HepG2 (cell line): ENCODE measurements around the gene ATP11A. TPM values are rescaled to one million over a fixed set of nuclear protein-coding genes. Genes with fewer than 3 reads are reported as not detected.

Experiments
- ATAC-seq: fragments of 200-7000 bp; cut with Tn5 transposase; 3 replicates; pipeline ENCODE4 v1.9.1; 2020; ENCODE audit warnings: mild to moderate bottlenecking, moderate library complexity
- BruUV-seq: library from RNA; stranded (reverse); fragments of 400-500 nt; replicated peaks from 2 replicates; lab custom pipeline; 2021; lab: Mats Ljungman, UMichigan
- CTCF ChIA-PET: fragments of 300-600 bp; formaldehyde crosslinking; extraction: SDS; loops from one replicate; lab custom pipeline; 2021; ENCODE audit warnings: low total read pairs, inconsistent platforms, low intra/inter-chr PET ratio; lab: Yijun Ruan, JAX
- POLR2A ChIA-PET: fragments of 350-600 bp; sonication (Branson Sonifier 250); formaldehyde crosslinking; loops from one replicate; lab custom pipeline; 2020; ENCODE audit warnings: antibody characterized with exemption, inconsistent platforms; lab: Yijun Ruan, JAX
- DNase-seq: peaks from one replicate; pipeline ENCODE4 v3.0.0-alpha.2; 2015; ENCODE audit warnings: low spot score
- FAIRE-seq: peaks from 3 replicates; lab custom pipeline; 2011; peaks lifted over from hg19 to GRCh38; lab: Jason Lieb, UNC
- H2AFZ ChIP-seq: one replicate; pipeline ENCODE4 v1.6.1; 2011; ENCODE audit warnings: low read length, inconsistent platforms
- H3K27ac ChIP-seq: fragments of 300-600 bp; 3 replicates; pipeline ENCODE4 v1.8.0; 2011; ENCODE audit warnings: mixed run types, mild to moderate bottlenecking, mixed read lengths, low read length, inconsistent platforms; ENCODE audit not compliant: insufficient read depth; ENCODE audit errors: extremely low read length
- H3K27me3 ChIP-seq, 2 experiments: fragments of 200-600 bp in 1 of 2; 2 replicates in 1 of 2; 3 replicates in 1 of 2; pipeline versions ENCODE4 v1.6.0 to v1.8.0; 2011; ENCODE audit warnings: low read length in 2 of 2, mild to moderate bottlenecking in 2 of 2, moderate library complexity in 2 of 2, inconsistent platforms in 1 of 2; ENCODE audit not compliant: insufficient read depth in 2 of 2, control insufficient read depth in 1 of 2
- H3K36me3 ChIP-seq, 2 experiments: fragments of 200-600 bp in 1 of 2; replicated peaks in 1 of 2; 2 replicates in 1 of 2; 3 replicates in 1 of 2; pipeline versions ENCODE4 v1.5.1 to v1.8.0; 2011; ENCODE audit warnings: low read length in 2 of 2, inconsistent platforms in 1 of 2; ENCODE audit not compliant: insufficient read depth in 2 of 2, control insufficient read depth in 1 of 2
- H3K4me1 ChIP-seq: 2 replicates; pipeline ENCODE4 v1.5.1; 2012; ENCODE audit warnings: low read length, inconsistent platforms; ENCODE audit not compliant: insufficient read depth
- H3K4me2 ChIP-seq: 2 replicates; pipeline ENCODE4 v1.6.0; 2011; ENCODE audit warnings: low read depth, low read length, inconsistent platforms
- H3K4me3 ChIP-seq, 3 experiments: fragments of 200-600 bp in 1 of 3; sonication (generic), shearing (Covaris generic) in 1 of 3; replicated peaks in 1 of 3; 2 replicates each; pipeline ENCODE4 v1.5.1; 2011 to 2016; ENCODE audit warnings: low read length in 3 of 3, inconsistent platforms in 2 of 3, low read depth in 2 of 3, mild to moderate bottlenecking in 2 of 3, control low read depth in 1 of 3, mixed read lengths in 1 of 3; ENCODE audit not compliant: insufficient read depth in 1 of 3
- H3K79me2 ChIP-seq: one replicate; pipeline ENCODE4 v1.6.1; 2011; ENCODE audit warnings: low read length, inconsistent platforms; ENCODE audit not compliant: insufficient read depth
- H3K9ac ChIP-seq: 2 replicates; pipeline ENCODE4 v1.6.0; 2011; ENCODE audit warnings: mild to moderate bottlenecking, low read depth, low read length, inconsistent platforms; ENCODE audit not compliant: insufficient read depth
- H3K9me3 ChIP-seq: 2 replicates; pipeline ENCODE4 v1.5.1; 2012; ENCODE audit warnings: mild to moderate bottlenecking, low read length
- H4K20me1 ChIP-seq: 2 replicates; pipeline ENCODE4 v1.6.0; 2011; ENCODE audit warnings: inconsistent platforms, mild to moderate bottlenecking, low read length, moderate library complexity; ENCODE audit not compliant: insufficient read depth
- IKZF4 ChIP-seq: sonication (generic); formaldehyde crosslinking; IDR thresholded peaks from 2 replicates; pipeline ENCODE4 v1.5.1; 2020; ENCODE audit warnings: borderline replicate concordance, mild to moderate bottlenecking, low read depth, missing genetic modification reagents; ENCODE audit errors: not compliant biosample characterization
- REXO4 ChIP-seq: sonication (generic); formaldehyde crosslinking; IDR thresholded peaks from 2 replicates; pipeline ENCODE4 v1.8.0; 2022; ENCODE audit warnings: missing genetic modification reagents, mild to moderate bottlenecking, borderline replicate concordance
- TEAD3 ChIP-seq: optimal IDR thresholded peaks from 2 replicates; pipeline ENCODE3; 2016; ENCODE audit warnings: borderline replicate concordance
- ZNF513 ChIP-seq: sonication (generic); formaldehyde crosslinking; conservative IDR thresholded peaks from 2 replicates; pipeline ENCODE4 v1.5.0; 2020; ENCODE audit warnings: missing genetic modification reagents
- ZNF773 ChIP-seq: sonication (generic); formaldehyde crosslinking; IDR thresholded peaks from 2 replicates; pipeline ENCODE4 v1.4.0; 2020; ENCODE audit warnings: missing genetic modification reagents, borderline replicate concordance
- WGBS: methylation state at CpG from one replicate; pipeline ENCODE4 v1.1.6; 2017; ENCODE audit warnings: low lambda C conversion rate; 5-methylcytosine and 5-hydroxymethylcytosine counted together
- in situ Hi-C: cut with HindIII; loops from 2 replicates; pipeline ENCODE4 v1.10.0; 2017; ENCODE audit warnings: low pct_unique_long_range_greater_than_20kb; ENCODE audit not compliant: extremely low pct_ligation_motif_present
- intact Hi-C: fragments of 100-400 bp; cut with micrococcal nuclease; formaldehyde crosslinking; loops from one replicate; pipeline ENCODE4 v1.10.0; 2022; ENCODE audit not compliant: unreplicated experiment
- polyA plus RNA-seq, 8 experiments: library from polyadenylated mRNA; depleted of rRNA in 3 of 8; stranded (reverse) in 7 of 8; unstranded in 1 of 8; fragments of >200 nt; fragmentation: Illumina TruSeq in 4 of 8; extraction: Trizol in 4 of 8; gene quantifications; 2 replicates each; pipeline versions ENCODE4 v1.2.1 to v1.2.3, GENCODE V29; 2011 to 2016; ENCODE audit warnings: low read depth in 4 of 8, missing spikeins in 1 of 8, mixed read lengths in 1 of 8; ENCODE audit not compliant: insufficient read depth in 1 of 8
- total RNA-seq, 5 experiments: library from RNA; depleted of rRNA; stranded (reverse); fragments of >200 nt; fragmentation: Illumina TruSeq; extraction: Trizol; gene quantifications; 2 replicates each; pipeline ENCODE4 v1.2.3, GENCODE V29; 2016; ENCODE audit warnings: low read depth in 1 of 5

Gene ATP11A
- total and polyA plus RNA-seq, 2 of the 13 experiments (the other 11 are each of a cell fraction or from before 2014, with no cell fraction given), result 18.4 to 20.1 TPM

- CTCF ChIA-PET, result no interaction called here
- no peak overlapping the region for H3K9ac ChIP-seq
- H3K27ac ChIP-seq, result no peak overlapping the region
- no peak overlapping the region for H2AFZ ChIP-seq
- ATAC-seq, result no peak
- no peaks in the 10 kb centered on the region for H3K27me3 ChIP-seq
- H3K9me3 ChIP-seq, result no peaks in the 10 kb centered on the region
- 98% methylated on average over 12 of the region's 20 CpGs for WGBS
- in situ Hi-C loops, result no loop called here
- peaks cover 65% of the 10 kb centered on the region for H3K79me2 ChIP-seq
- intact Hi-C loops, result no loop called here
- H4K20me1 ChIP-seq, result peaks cover 29% of the 10 kb centered on the region
- FAIRE-seq, result no peak
- peaks cover 6 to 18% of the 10 kb centered on the region in 2 experiments; a peak in 3 of 5 replicates for H3K36me3 ChIP-seq
- DNase-seq, result no peak
- no peak overlapping the region for H3K4me2 ChIP-seq
- peaks cover 40% of the 10 kb centered on the region for H3K4me1 ChIP-seq
- no peak for TF ChIP-seq TEAD3 (CRISPR knock-in tag)
- TF ChIP-seq ZNF773 (CRISPR knock-in tag), result no peak
- no peak for TF ChIP-seq REXO4 (CRISPR knock-in tag)
- no peak for TF ChIP-seq IKZF4 (CRISPR knock-in tag)
- TF ChIP-seq ZNF513 (CRISPR knock-in tag), result no peak
- POLR2A ChIA-PET, result no interaction called here
- no TSS peak for BruUV-seq
- no peak overlapping the region for H3K4me3 ChIP-seq
Observed at GRCh38 chr13:112752211-112752610, 62.4 kb downstream of the ATP11A start.
